NCI-H524 treated with DMSO at 0.1 percent for 48 hours (cell line): ENCODE data around the gene RYR2.
A peak's percentile ranks its signal among the peaks of the same experiment; 100 is the strongest.
"Not testable (repeated sequence)": the region's sequence is repeated elsewhere in the genome, so short reads cannot be mapped to it uniquely, and the experiment has no call there.

ENCODE experiments used
- DNase-seq: peaks from one replicate; lab custom pipeline; 2025; lab: John Stamatoyannopoulos, UW

Gene RYR2

GRCh38 chr1:237341391-237341790 lies 299.4 kb downstream of the RYR2 start:
- no peak for DNase-seq

GRCh38 chr1:237342730-237343129 lies 300.7 kb downstream of the RYR2 start:
- no peak for DNase-seq

GRCh38 chr1:237352747-237353146 lies 310.8 kb downstream of the RYR2 start:
- DNase-seq = no peak

- no peak for DNase-seq
These were observed 311.9 kb downstream of the RYR2 start for GRCh38 chr1:237353918-237354317.

- no peak for DNase-seq
These were observed 313.0 kb downstream of the RYR2 start for GRCh38 chr1:237355022-237355421.

GRCh38 chr1:237358555-237358954 lies 316.6 kb downstream of the RYR2 start:
- no peak for DNase-seq

GRCh38 chr1:237367758-237368157 lies 325.8 kb downstream of the RYR2 start:
- no peak for DNase-seq

GRCh38 chr1:237371477-237371876 lies 329.5 kb downstream of the RYR2 start:
- not testable (repeated sequence) for DNase-seq

- DNase-seq = no peak
These were observed 341.8 kb downstream of the RYR2 start for GRCh38 chr1:237383791-237384190.

GRCh38 chr1:237384213-237384612 lies 342.2 kb downstream of the RYR2 start:
- DNase-seq = no peak

- DNase-seq = peak; percentile 7
These were observed 344.6 kb downstream of the RYR2 start for GRCh38 chr1:237386362-237387143.

- no peak for DNase-seq
These were observed 345.1 kb downstream of the RYR2 start for GRCh38 chr1:237387144-237387505.

- no peak for DNase-seq
These were observed 348.8 kb downstream of the RYR2 start for GRCh38 chr1:237390823-237391222.

- no peak for DNase-seq
These were observed 351.6 kb downstream of the RYR2 start for GRCh38 chr1:237393632-237394031.

- no peak for DNase-seq
These were observed 352.3 kb downstream of the RYR2 start for GRCh38 chr1:237394281-237394680.

GRCh38 chr1:237396426-237396825 lies 354.4 kb downstream of the RYR2 start:
- DNase-seq = no peak

GRCh38 chr1:237398751-237399150 lies 356.8 kb downstream of the RYR2 start:
- DNase-seq = no peak

- no peak for DNase-seq
These were observed 363.9 kb downstream of the RYR2 start for GRCh38 chr1:237405912-237406311.

- DNase-seq = no peak
These were observed 369.6 kb downstream of the RYR2 start for GRCh38 chr1:237411621-237412020.

GRCh38 chr1:237416924-237417655 lies 375.1 kb downstream of the RYR2 start:
- no peak for DNase-seq

- no peak for DNase-seq
These were observed 386.8 kb downstream of the RYR2 start for GRCh38 chr1:237428809-237429208.

GRCh38 chr1:237429252-237429651 lies 387.3 kb downstream of the RYR2 start:
- no peak for DNase-seq

- DNase-seq = no peak
These were observed 389.5 kb downstream of the RYR2 start for GRCh38 chr1:237431448-237431847.

- no peak for DNase-seq
These were observed 398.4 kb downstream of the RYR2 start for GRCh38 chr1:237440346-237440745.
